ENCODE data around the gene PAK4. TPM values are rescaled to one million over a fixed set of nuclear protein-coding genes. Genes with fewer than 3 reads are reported as not detected.
A peak's percentile ranks its signal among the peaks of the same experiment; 100 is the strongest.

Gene PAK4
- total RNA-seq, 2 experiments from 2014 or later = 16.5 to 17.9 TPM

DNA sequence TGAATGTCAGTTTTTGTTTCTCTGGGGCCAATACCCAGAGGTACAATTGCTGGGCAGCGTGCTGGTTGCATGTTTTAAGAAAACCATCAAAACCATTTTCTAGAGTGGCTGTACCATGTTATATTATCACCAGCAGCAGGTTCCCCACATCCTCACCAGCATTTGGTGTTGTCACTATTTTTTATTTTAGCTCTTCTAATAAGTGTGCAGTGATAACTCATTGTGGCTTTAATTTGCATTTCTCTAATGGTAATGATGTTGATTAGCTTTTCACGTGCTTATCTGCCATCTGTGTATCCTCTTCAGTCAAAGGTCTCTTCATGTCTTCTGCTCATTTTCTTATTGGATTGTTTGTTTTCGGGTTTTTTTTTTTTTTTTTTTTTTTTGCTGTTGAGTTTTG is 21.9 kb downstream of the PAK4 start:
- Mint-ChIP-seq H3K4me3 (no peak overlapping the region), H3K36me3 (ENCODE audit: low read depth) (no peaks in the 10 kb centered on the region), H3K27me3 (no peaks in the 10 kb centered on the region), H3K9me3 (no peaks in the 10 kb centered on the region), H3K27ac (no peak overlapping the region), H3K4me1 (peaks cover 6% of the 10 kb centered on the region)
- CTCF ChIA-PET = interaction anchor here (0.7 kb wide), 1 partner anchor 27 kb away, joined by 3 read pairs; no protein-coding TSS in a partner anchor
- POLR2A ChIA-PET = no interaction called here
- DNase-seq = no peak

DNA sequence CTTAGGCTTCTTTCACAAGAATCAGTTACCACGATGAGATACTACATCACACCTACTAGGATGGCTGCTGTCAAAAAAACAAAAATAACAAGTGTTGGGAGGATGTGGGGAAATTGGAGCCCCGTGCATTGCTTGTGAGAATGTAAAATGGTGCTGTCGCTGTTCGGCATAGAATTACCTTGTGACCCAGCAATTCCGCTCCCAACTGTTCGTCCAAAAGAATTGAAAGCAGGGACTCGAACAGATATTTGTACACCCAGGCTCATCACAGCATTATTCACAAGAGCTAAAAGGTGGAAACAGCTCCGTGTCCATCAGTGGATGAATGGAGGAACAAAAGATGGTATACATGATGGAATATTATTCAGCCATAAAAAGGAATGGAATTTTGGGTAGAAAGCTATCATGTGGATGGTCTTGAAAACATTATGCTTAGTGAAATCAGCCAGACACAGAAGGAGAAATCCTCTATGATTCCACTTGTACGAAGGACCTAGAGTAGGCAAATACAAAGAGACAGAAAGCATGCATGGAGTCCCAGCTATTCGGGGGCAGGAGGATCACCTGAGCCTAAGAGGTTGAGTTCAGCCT is 23.4 kb downstream of the PAK4 start:
- Mint-ChIP-seq H3K36me3 (ENCODE audit: low read depth) (no peaks in the 10 kb centered on the region), H3K27ac (no peak overlapping the region), H3K4me1 (peaks cover 6% of the 10 kb centered on the region), H3K27me3 (no peaks in the 10 kb centered on the region), H3K9me3 (no peaks in the 10 kb centered on the region), H3K4me3 (no peak overlapping the region)
- ChIA-PET POLR2A (no interaction called here), CTCF (interaction anchor here (1.0 to 1.3 kb wide), 3 partner anchors 39 to 55 kb away, joined by 3 to 5 read pairs (median 3); partner anchors contain the start of gene SYCN)
- DNase-seq = no peak

DNA sequence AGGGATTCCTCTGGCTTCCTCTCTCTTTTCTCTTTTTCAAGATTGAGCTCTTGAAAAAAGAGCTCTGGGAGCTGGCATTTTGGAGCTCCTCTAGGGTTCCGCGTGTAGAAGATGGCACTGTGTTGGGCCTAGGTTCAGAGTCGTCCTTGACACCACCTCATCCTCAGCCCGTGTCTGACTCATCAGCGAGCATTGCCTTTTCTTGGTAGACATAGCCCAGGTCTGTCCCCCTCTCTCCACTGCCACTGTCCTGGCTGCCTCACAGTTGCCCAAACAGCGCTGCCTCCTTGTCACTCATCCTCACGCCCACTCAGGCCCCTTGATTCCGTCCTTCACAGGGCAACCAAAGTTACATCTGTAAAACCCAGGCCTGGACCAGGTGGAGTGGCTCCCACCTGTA is 24.6 kb downstream of the PAK4 start:
- Mint-ChIP-seq H3K4me3 (no peak overlapping the region), H3K27me3 (no peaks in the 10 kb centered on the region), H3K4me1 (peaks cover 11% of the 10 kb centered on the region), H3K27ac (no peak overlapping the region), H3K9me3 (no peaks in the 10 kb centered on the region), H3K36me3 (ENCODE audit: low read depth) (no peaks in the 10 kb centered on the region)
- ChIA-PET POLR2A (no interaction called here), CTCF (interaction anchor here (0.6 to 1.3 kb wide), 2 partner anchors 41 to 48 kb away, joined by 3 to 5 read pairs; no protein-coding TSS in a partner anchor)
- DNase-seq = no peak

DNA sequence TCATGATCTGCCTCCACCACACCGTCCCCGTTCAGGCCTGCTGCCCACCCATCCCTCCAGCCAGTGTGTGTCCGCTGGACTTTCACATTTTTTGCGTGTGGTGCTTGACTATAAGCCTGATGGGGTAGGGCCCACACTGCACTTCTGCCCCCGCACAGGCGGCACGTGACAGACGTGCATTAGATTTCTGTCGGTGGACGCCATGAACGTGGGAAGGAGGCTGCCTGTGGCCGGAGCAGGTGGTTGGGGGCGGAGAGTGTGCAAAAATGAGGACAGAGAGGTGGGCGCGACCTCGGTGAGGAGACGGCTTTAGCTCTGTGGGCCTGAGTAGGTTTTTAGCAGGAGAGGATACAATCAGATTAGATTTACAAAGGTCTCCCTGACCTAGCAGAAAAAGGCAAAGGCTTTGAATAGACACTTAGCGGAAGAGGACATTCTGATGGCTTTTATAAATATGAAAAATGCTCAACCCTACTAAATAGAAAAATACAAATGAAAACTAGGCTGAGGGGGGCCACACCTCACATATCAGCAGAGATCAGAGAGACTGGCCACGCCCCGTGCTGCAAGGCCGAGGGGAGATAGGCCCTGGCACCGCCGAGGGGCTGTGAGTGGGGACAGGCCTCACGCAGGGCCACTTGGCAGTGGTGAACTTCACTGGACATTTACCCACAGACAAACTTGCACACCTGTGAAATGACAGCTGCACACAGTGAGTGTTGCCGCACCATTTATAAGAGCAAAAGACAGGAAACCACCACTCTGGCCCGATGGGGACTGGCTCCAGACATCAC is 25.4 kb downstream of the PAK4 start:
- no peak for DNase-seq

GRCh38 chr19:39152066-39152465 is 26.5 kb downstream of the PAK4 start:
- POLR2A ChIA-PET = no interaction called here
- no peaks in the 10 kb centered on the region for H3K36me3 Mint-ChIP-seq (ENCODE audit: low read depth)
- CTCF ChIA-PET = interaction anchor here (0.7 kb wide), 1 partner anchor 218 kb away, joined by 3 read pairs; no protein-coding TSS in a partner anchor
- H3K27me3 Mint-ChIP-seq = no peaks in the 10 kb centered on the region
- peaks cover 18% of the 10 kb centered on the region for H3K4me1 Mint-ChIP-seq
- H3K9me3 Mint-ChIP-seq = no peaks in the 10 kb centered on the region
- no peak overlapping the region for H3K4me3 Mint-ChIP-seq
- DNase-seq = no peak
- H3K27ac Mint-ChIP-seq = no peak overlapping the region

More for the DNA sequence above, 25.4 kb downstream of the PAK4 start:
- ChIA-PET CTCF (no interaction called here), POLR2A (no interaction called here)
- H3K4me1 Mint-ChIP-seq = peaks cover 14% of the 10 kb centered on the region
- H3K4me3 Mint-ChIP-seq = no peak overlapping the region
- H3K27ac Mint-ChIP-seq = no peak overlapping the region
- H3K27me3 Mint-ChIP-seq = no peaks in the 10 kb centered on the region
- H3K36me3 Mint-ChIP-seq (ENCODE audit: low read depth) = no peaks in the 10 kb centered on the region
- H3K9me3 Mint-ChIP-seq = no peaks in the 10 kb centered on the region

- ChIA-PET CTCF (no interaction called here), POLR2A (no interaction called here)
- Mint-ChIP-seq H3K36me3 (ENCODE audit: low read depth) (no peaks in the 10 kb centered on the region), H3K27me3 (no peaks in the 10 kb centered on the region), H3K27ac (no peak overlapping the region), H3K4me1 (peaks cover 20% of the 10 kb centered on the region), H3K4me3 (no peak overlapping the region), H3K9me3 (no peaks in the 10 kb centered on the region)
- no peak for DNase-seq
Measured at GRCh38 chr19:39154100-39154628, 28.6 kb downstream of the PAK4 start.

GRCh38 chr19:39154629-39155100 is 29.1 kb downstream of the PAK4 start:
- Mint-ChIP-seq H3K4me1 (peaks cover 20% of the 10 kb centered on the region), H3K9me3 (no peaks in the 10 kb centered on the region), H3K36me3 (ENCODE audit: low read depth) (no peaks in the 10 kb centered on the region), H3K4me3 (no peak overlapping the region), H3K27me3 (no peaks in the 10 kb centered on the region), H3K27ac (no peak overlapping the region)
- no peak for DNase-seq
- ChIA-PET POLR2A (no interaction called here), CTCF (no interaction called here)

DNA sequence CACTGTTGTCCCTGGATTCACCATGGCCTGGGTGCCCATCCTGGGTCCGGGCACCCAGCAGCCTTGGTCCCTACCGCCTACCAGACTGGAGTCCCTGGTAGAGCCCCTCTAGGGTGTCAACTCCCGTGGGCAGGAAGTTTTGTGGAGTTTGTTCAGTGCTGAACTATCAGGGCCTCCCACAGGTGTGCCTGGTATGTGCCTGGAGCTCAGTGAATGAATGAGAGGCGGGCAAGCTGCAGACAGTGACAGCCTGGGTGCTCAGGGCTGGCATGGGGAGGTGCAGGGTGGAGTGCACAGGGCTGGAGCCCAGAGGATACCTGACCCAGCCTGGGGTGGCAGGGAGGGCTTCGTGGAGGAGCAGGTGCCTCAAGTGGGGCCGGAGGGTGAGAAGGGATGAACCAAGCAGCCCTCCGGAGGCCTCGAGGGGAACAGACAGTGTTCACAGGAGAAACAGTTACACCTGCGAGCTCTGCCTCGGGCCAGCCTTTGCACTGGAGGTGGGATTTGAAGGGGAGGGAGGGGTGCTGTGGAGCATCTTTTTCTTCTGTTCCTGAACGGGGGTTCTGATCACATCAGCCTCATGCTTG is 29.6 kb downstream of the PAK4 start:
- Mint-ChIP-seq H3K27me3 (no peaks in the 10 kb centered on the region), H3K4me3 (no peak overlapping the region), H3K4me1 (peaks cover 20% of the 10 kb centered on the region), H3K27ac (no peak overlapping the region), H3K9me3 (no peaks in the 10 kb centered on the region), H3K36me3 (ENCODE audit: low read depth) (no peaks in the 10 kb centered on the region)
- POLR2A ChIA-PET = no interaction called here
- no peak for DNase-seq
- CTCF ChIA-PET = no interaction called here

DNA sequence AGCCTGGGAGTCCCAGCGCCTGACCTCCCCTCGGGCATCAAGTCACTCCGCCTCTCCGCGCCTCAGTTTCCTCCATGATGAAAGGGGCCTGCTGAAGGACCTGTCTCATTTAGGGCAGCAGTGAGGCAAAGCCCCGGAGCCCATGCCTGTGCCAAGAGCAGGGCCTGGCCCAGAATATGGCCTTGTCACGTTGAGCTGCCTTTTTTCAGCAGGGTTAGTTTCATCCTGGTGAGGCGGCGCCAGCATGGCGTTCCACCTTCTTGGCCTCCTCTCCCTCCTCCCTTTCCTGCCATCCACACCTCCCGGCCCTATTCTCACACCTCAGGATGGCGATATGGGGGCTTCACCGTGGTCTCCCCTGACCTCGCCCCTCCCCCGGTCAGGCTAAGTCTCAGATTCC is 30.2 kb downstream of the PAK4 start:
- POLR2A ChIA-PET = no interaction called here
- Mint-ChIP-seq H3K36me3 (ENCODE audit: low read depth) (no peaks in the 10 kb centered on the region), H3K27me3 (no peaks in the 10 kb centered on the region), H3K9me3 (no peaks in the 10 kb centered on the region), H3K4me3 (no peak overlapping the region), H3K27ac (peak overlapping the region; percentile 76), H3K4me1 (peaks cover 20% of the 10 kb centered on the region)
- no peak for DNase-seq
- CTCF ChIA-PET = no interaction called here

- POLR2A ChIA-PET = no interaction called here
- no peaks in the 10 kb centered on the region for H3K27me3 Mint-ChIP-seq
- H3K4me3 Mint-ChIP-seq = no peak overlapping the region
- H3K36me3 Mint-ChIP-seq (ENCODE audit: low read depth) = no peaks in the 10 kb centered on the region
- H3K27ac Mint-ChIP-seq = no peak overlapping the region
- CTCF ChIA-PET = no interaction called here
- H3K9me3 Mint-ChIP-seq = no peaks in the 10 kb centered on the region
- no peak for DNase-seq
- H3K4me1 Mint-ChIP-seq = peaks cover 20% of the 10 kb centered on the region
Measured at GRCh38 chr19:39156326-39157230, 31.0 kb downstream of the PAK4 start.

DNA sequence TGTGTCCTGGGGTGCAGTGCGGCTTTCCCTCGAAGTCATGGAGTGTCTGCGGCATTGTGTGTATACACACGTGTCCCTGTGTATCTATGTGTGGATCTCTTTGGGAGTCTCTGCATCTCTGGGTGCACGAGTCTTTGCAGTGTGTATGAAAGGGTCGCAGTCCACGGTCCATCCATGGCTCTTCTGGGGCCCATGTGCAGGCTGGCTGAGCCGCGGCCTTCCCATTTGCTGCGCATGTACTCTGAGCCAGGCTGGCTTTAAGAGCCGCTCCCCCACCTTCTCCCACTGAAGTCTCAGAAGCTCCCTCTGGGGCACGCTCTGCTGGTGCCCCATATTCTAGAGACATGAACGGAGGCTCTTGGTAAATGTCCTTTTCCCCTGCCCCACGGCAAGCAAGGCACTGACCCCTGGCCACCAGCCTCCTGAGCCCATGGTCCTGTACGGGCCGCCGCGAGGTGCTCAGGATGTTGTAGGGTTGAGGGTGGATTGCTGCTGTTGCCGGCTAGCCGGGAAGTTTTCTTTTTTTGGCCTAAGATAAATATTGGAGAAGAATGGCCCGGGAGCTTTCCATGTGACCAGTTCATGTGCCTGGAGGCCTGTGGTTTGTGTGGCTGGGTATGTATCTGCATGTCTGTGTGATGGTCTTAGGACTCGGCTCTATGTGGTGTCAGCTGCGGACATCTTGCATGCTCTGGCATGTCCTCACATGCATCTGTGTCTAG is 31.9 kb downstream of the PAK4 start:
- Mint-ChIP-seq H3K27ac (no peak overlapping the region), H3K36me3 (ENCODE audit: low read depth) (no peaks in the 10 kb centered on the region), H3K27me3 (no peaks in the 10 kb centered on the region), H3K4me1 (peaks cover 20% of the 10 kb centered on the region), H3K9me3 (no peaks in the 10 kb centered on the region), H3K4me3 (no peak overlapping the region)
- POLR2A ChIA-PET = no interaction called here
- CTCF ChIA-PET = no interaction called here
- DNase-seq = no peak

DNA sequence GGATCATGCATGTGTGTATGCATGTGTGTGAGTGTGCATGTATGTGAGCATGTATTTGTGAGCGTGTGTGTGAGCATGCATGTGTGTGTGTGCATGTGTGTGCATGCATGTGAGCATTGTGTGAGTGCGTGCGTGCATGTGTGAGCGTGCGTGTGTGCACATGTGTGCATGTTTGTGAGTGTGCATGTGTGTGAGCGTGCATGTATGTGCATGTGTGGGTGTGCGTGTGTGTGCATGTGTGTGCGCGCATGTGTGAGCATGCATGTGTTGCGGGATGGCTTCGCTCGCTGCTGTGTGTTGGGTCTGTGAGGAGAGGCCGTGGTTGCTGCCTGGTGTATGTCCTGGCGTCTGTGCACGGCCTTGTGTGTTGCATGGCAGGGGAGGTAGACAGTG is 32.4 kb downstream of the PAK4 start:
- POLR2A ChIA-PET = no interaction called here
- CTCF ChIA-PET = no interaction called here
- Mint-ChIP-seq H3K27ac (no peak overlapping the region), H3K36me3 (ENCODE audit: low read depth) (no peaks in the 10 kb centered on the region), H3K9me3 (no peaks in the 10 kb centered on the region), H3K27me3 (no peaks in the 10 kb centered on the region), H3K4me3 (no peak overlapping the region), H3K4me1 (peaks cover 20% of the 10 kb centered on the region)
- DNase-seq = no peak

Measured in activated CD4-positive, alpha-beta T cell treated with anti-CD3 and anti-CD28 coated beads, Interleukin-2, amount 10 ng/mL, durations not matched to agents 7 days and 5 days (primary cell).